ENCODE measurements around the gene PVR. TPM values are rescaled to one million over a fixed set of nuclear protein-coding genes. Genes with fewer than 3 reads are reported as not detected.

The PVR gene
- total and polyA plus RNA-seq, 2 of the 4 experiments (the other 2 are of a cell fraction), result 106 to 122 TPM

DNA sequence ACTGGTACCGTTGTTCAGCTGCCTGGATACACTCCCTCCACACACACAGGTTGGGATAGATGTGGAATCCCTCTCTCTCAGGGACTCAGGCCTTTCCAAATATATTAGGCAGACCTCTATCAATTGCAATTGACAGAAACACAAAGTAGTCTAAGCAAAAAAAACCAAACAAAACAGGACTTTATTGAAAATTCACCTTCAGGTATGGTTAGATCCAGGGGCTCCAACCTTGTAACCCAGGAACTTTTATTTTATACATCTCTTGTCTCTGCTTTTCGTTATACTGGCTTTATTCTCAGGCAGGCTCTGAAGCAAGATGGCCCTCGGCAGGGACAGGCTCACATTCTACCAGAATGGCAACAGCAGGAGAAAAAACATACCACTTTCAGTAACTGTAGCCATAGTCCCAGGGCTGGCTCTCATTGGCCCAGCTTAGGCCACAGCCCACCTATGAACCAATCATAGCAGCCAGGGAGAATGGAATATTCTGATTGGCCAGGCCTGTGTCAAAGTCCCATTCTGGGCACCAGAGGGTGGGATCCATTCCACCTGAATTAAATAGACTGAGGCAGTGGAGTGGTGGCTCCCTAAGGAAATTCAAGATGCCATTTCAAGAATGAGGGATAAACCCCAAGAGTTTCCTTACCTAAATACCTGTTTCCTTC is 14.5 kb downstream of the PVR start:
- no peaks in the 10 kb centered on the region for H3K27me3 ChIP-seq (ENCODE audit: control insufficient read depth, insufficient read depth, low read length)
- DNase-seq, result no peak
- in situ Hi-C loops (cut with MboI; ENCODE audit: low sequenced_read_pairs), result loop anchor here (5.0 kb wide), 1 partner anchor 86 kb away; no protein-coding TSS in a partner anchor
- ChIA-PET POLR2A (ENCODE audit: unreplicated experiment) (no interaction called here), CTCF (interaction anchor here (1.0 kb wide), 1 partner anchor 88 kb away, joined by 4 read pairs; no protein-coding TSS in a partner anchor)
- H3K9me1 ChIP-seq (ENCODE audit: insufficient read depth, low read length), result peaks cover 12% of the 10 kb centered on the region
- intact Hi-C loops (cut with micrococcal nuclease), result no loop called here
- H3K23ac ChIP-seq (ENCODE audit: low read depth, low read length), result no peak overlapping the region
- no peak overlapping the region for H2BK5ac ChIP-seq (ENCODE audit: low read depth, low read length, poor library complexity, severe bottlenecking)
- no peak overlapping the region for H4K91ac ChIP-seq (ENCODE audit: insufficient read depth, low read depth, low read length)
- H4K8ac ChIP-seq (ENCODE audit: low read depth in 2 of 2, low read length in 2 of 2), result no peak overlapping the region
- H3K18ac ChIP-seq (ENCODE audit: low read depth, low read length), result no peak overlapping the region
- no peak overlapping the region for H3K4me2 ChIP-seq (ENCODE audit: low read depth, low read length)
- no peak overlapping the region for H2BK120ac ChIP-seq (ENCODE audit: low read depth, low read length)
- no peak overlapping the region for H2AFZ ChIP-seq (replicated peaks; ENCODE audit: low read length, poor library complexity)
- no peak overlapping the region for H2AK5ac ChIP-seq (ENCODE audit: low read depth, low read length)
- no peak overlapping the region for H3K14ac ChIP-seq (replicated peaks; ENCODE audit: low read depth, low read length)
- peaks cover 3% of the 10 kb centered on the region; the same call in 1 of the 2 replicates for H3K4me1 ChIP-seq (ENCODE audit: control insufficient read depth, insufficient read depth, low read length)
- peaks cover 31 to 87% of the 10 kb centered on the region in 2 experiments for H3K79me1 ChIP-seq (ENCODE audit: low read depth in 1 of 2, low read length in 2 of 2)
- peaks cover 12% of the 10 kb centered on the region; the same call in 1 of the 2 replicates for H4K20me1 ChIP-seq (ENCODE audit: insufficient read depth, low read length)
- no peaks in the 10 kb centered on the region for H3K9me3 ChIP-seq (ENCODE audit: control insufficient read depth, insufficient read depth, low read length)
- H4K5ac ChIP-seq (ENCODE audit: low read depth, low read length), result no peak overlapping the region
- H3K36me3 ChIP-seq (ENCODE audit: control insufficient read depth, insufficient read depth, low read length), result peaks cover 67% of the 10 kb centered on the region
- H3K27ac ChIP-seq (ENCODE audit: insufficient read depth, low read length), result no peak overlapping the region
- no CpG with 5 or more reads among the region's 3 CpGs for WGBS, 2 experiments (ENCODE audit: extremely low coverage in 2 of 2, insufficient read length in 1 of 2)
- 0 out of 2 replicates have a peak, but pooled peaks have one; percentile 15 for ATAC-seq (ENCODE audit: low read depth)
- no peak overlapping the region for H3K4me3 ChIP-seq (ENCODE audit: insufficient read depth, low read depth, low read length)
- BruUV-seq (replicated peaks), result no TSS peak
- no peak overlapping the region for H2BK15ac ChIP-seq (ENCODE audit: low read depth, low read length)
- no peak overlapping the region for H2AK9ac ChIP-seq (replicated peaks; ENCODE audit: low read depth, low read length, poor library complexity)
- no peak overlapping the region for H3K4ac ChIP-seq (ENCODE audit: low read depth, low read length)
- H2BK20ac ChIP-seq (ENCODE audit: low read depth, low read length), result no peak overlapping the region
- H3K9ac ChIP-seq (ENCODE audit: low read depth, low read length), result no peak overlapping the region
- H3K56ac ChIP-seq (ENCODE audit: extremely low read depth, insufficient read depth, low read length), result no peak overlapping the region
- dilution Hi-C loops (cut with HindIII; ENCODE audit: low sequenced_read_pairs, unreplicated experiment), result no loop called here
- TF ChIP-seq, protein P1, sequence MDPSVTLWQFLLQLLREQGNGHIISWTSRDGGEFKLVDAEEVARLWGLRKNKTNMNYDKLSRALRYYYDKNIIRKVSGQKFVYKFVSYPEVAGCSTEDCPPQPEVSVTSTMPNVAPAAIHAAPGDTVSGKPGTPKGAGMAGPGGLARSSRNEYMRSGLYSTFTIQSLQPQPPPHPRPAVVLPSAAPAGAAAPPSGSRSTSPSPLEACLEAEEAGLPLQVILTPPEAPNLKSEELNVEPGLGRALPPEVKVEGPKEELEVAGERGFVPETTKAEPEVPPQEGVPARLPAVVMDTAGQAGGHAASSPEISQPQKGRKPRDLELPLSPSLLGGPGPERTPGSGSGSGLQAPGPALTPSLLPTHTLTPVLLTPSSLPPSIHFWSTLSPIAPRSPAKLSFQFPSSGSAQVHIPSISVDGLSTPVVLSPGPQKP (IDR thresholded peaks at IDR 0.05; ENCODE audit: borderline replicate concordance, low read depth, low read length), result no peak
- TF ChIP-seq MAFK (IDR thresholded peaks at IDR 0.05; ENCODE audit: low read depth, low read length) (no peak), RFX5 (IDR thresholded peaks at IDR 0.05; ENCODE audit: low read depth, low read length) (no peak), RAD21 (IDR thresholded peaks at IDR 0.05; ENCODE audit: low read length) (no peak), RCOR1 (IDR thresholded peaks at IDR 0.05; ENCODE audit: insufficient replicate concordance, low read length) (no peak), MAZ (IDR thresholded peaks at IDR 0.05; ENCODE audit: borderline replicate concordance, low read depth, low read length) (no peak), POLR2A (IDR thresholded peaks at IDR 0.05; ENCODE audit: low read depth, low read length) (no peak), SMC3 (IDR thresholded peaks at IDR 0.05; ENCODE audit: low read depth, low read length) (no peak), FOS (IDR thresholded peaks at IDR 0.05; ENCODE audit: low read depth, low read length) (no peak), NFE2L2 (IDR thresholded peaks at IDR 0.05; ENCODE audit: low read depth, low read length) (no peak), CHD1 (IDR thresholded peaks at IDR 0.05; ENCODE audit: low read depth, low read length) (no peak), BHLHE40 (IDR thresholded peaks at IDR 0.05; ENCODE audit: low read depth, low read length) (no peak), CEBPB (IDR thresholded peaks at IDR 0.05; ENCODE audit: low read depth, low read length) (no peak)
- TF ChIP-seq, protein P2, sequence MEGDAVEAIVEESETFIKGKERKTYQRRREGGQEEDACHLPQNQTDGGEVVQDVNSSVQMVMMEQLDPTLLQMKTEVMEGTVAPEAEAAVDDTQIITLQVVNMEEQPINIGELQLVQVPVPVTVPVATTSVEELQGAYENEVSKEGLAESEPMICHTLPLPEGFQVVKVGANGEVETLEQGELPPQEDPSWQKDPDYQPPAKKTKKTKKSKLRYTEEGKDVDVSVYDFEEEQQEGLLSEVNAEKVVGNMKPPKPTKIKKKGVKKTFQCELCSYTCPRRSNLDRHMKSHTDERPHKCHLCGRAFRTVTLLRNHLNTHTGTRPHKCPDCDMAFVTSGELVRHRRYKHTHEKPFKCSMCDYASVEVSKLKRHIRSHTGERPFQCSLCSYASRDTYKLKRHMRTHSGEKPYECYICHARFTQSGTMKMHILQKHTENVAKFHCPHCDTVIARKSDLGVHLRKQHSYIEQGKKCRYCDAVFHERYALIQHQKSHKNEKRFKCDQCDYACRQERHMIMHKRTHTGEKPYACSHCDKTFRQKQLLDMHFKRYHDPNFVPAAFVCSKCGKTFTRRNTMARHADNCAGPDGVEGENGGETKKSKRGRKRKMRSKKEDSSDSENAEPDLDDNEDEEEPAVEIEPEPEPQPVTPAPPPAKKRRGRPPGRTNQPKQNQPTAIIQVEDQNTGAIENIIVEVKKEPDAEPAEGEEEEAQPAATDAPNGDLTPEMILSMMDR (conservative IDR thresholded peaks at IDR 0.05; ENCODE audit: low read depth, low read length), result no peak
- TF ChIP-seq, protein P3, sequence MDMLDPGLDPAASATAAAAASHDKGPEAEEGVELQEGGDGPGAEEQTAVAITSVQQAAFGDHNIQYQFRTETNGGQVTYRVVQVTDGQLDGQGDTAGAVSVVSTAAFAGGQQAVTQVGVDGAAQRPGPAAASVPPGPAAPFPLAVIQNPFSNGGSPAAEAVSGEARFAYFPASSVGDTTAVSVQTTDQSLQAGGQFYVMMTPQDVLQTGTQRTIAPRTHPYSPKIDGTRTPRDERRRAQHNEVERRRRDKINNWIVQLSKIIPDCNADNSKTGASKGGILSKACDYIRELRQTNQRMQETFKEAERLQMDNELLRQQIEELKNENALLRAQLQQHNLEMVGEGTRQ (IDR thresholded peaks at IDR 0.05; ENCODE audit: low read depth, low read length), result no peak
